Measurements from ENCODE around the gene MVD. TPM values are rescaled to one million over a fixed set of nuclear protein-coding genes. Genes with fewer than 3 reads are reported as not detected.

The MVD gene
- total and polyA plus RNA-seq, 10 of the 15 experiments (the other 5 are each of a cell fraction or from before 2014, with no cell fraction given), result 5.0 to 147 (median 65.0) TPM

DNA sequence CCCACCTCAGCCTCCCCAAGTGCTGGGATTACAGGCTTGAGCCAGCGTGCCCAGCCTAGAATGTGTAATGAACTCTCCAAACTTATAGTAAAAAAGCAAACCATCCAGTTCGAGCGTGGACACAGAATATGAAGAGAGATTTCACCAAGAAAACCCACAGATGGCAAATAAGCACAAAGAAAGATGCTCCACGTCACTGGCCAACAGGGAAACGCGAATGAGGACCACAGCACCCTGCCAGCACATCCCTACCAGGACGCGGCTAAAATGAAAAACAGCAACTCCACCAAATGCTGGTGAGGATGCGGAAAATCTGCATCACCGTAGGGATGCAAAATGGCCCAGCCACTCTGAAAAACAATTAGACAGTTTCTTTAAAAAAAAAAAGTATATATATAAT lies 1.4 kb downstream of the MVD start:
- in situ Hi-C loops (cut with MboI), result no loop called here

More for the DNA sequence above, 1.4 kb downstream of the MVD start:
- Histone ChIP-seq H2AFZ (ENCODE audit: control insufficient read depth, low read depth, low read length) (no peak overlapping the region), H3K36me3 (ENCODE audit: control insufficient read depth in 2 of 2, insufficient read depth in 2 of 2, low read length in 1 of 2) (peaks cover 6 to 10% of the 10 kb centered on the region in 2 experiments; a peak in 3 of 4 replicates), H3K4me3 (peak overlapping the region; percentile 55; the same call in 1 of the 2 replicates), H3K79me2 (ENCODE audit: control insufficient read depth, insufficient read depth, low read length) (peaks cover 47% of the 10 kb centered on the region), H3K27ac (ENCODE audit: control insufficient read depth, insufficient read depth) (peak overlapping the region; percentile 28; the same call in 1 of the 2 replicates), H3K4me1 (ENCODE audit: control insufficient read depth, insufficient read depth, low read length) (peaks cover 6% of the 10 kb centered on the region; the same call in 1 of the 2 replicates), H3K9me3 (replicated peaks; ENCODE audit: control insufficient read depth, insufficient read depth, low read length) (no peaks in the 10 kb centered on the region), H3K9ac (ENCODE audit: control insufficient read depth, insufficient read depth, low read length) (peak overlapping the region; percentile 2; the same call in 1 of the 2 replicates), H4K20me1 (ENCODE audit: control insufficient read depth, insufficient read depth) (no peaks in the 10 kb centered on the region), H3K27me3 (replicated peaks in 1 of 2; ENCODE audit: control insufficient read depth in 2 of 2, insufficient read depth in 2 of 2, low read length in 1 of 2) (no peaks in the 10 kb centered on the region), H3K4me2 (ENCODE audit: control insufficient read depth, insufficient read depth) (peak overlapping the region; percentile 71)
- intact Hi-C loops (cut with micrococcal nuclease; ENCODE audit: unreplicated experiment), result no loop called here
- WGBS (ENCODE audit: insufficient coverage, insufficient replicate concordance, low lambda C conversion rate, missing lambda C conversion rate), result 78% methylated on average over 10 of the region's 10 CpGs
- CTCF ChIA-PET, result interaction anchor here (0.7 to 1.2 kb wide), 3 partner anchors 9 to 145 kb away, joined by 3 read pairs; no protein-coding TSS in a partner anchor
- DNase-seq (ENCODE audit: low read depth, low spot score) (no peak), ATAC-seq (no peak), FAIRE-seq (no peak)
- POLR2A ChIA-PET, result interaction anchor here (0.6 to 2.4 kb wide), 2 partner anchors 30 to 40 kb away, joined by 3 to 6 read pairs; no protein-coding TSS in a partner anchor
- BruUV-seq (replicated peaks), result no TSS peak
- RAD21 ChIA-PET (ENCODE audit: unreplicated experiment), result no interaction called here
- SMC1A ChIA-PET (ENCODE audit: uncharacterized antibody, unreplicated experiment), result interaction anchor here (0.9 kb wide), 1 partner anchor 25 kb away, joined by 4 read pairs; no protein-coding TSS in a partner anchor
- TF ChIP-seq, protein P1, sequence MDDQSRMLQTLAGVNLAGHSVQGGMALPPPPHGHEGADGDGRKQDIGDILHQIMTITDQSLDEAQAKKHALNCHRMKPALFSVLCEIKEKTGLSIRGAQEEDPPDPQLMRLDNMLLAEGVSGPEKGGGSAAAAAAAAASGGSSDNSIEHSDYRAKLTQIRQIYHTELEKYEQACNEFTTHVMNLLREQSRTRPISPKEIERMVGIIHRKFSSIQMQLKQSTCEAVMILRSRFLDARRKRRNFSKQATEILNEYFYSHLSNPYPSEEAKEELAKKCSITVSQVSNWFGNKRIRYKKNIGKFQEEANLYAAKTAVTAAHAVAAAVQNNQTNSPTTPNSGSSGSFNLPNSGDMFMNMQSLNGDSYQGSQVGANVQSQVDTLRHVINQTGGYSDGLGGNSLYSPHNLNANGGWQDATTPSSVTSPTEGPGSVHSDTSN (IDR thresholded peaks at IDR 0.05; ENCODE audit: insufficient replicate concordance, low read depth, low read length), result no peak
- no peak for TF ChIP-seq SIX5 (IDR thresholded peaks at IDR 0.05; ENCODE audit: low read depth, low read length, severe bottlenecking)
- TF ChIP-seq ASH2L (IDR thresholded peaks at IDR 0.05; ENCODE audit: borderline replicate concordance, low read depth), result no peak
- no peak for TF ChIP-seq MTA3 (IDR thresholded peaks at IDR 0.05; ENCODE audit: borderline replicate concordance, low read length)
- TF ChIP-seq GABPA (IDR thresholded peaks at IDR 0.05; ENCODE audit: low read depth), result no peak
- no peak for TF ChIP-seq SUZ12 (IDR thresholded peaks at IDR 0.05; ENCODE audit: unreplicated experiment)
- TF ChIP-seq, protein P2, sequence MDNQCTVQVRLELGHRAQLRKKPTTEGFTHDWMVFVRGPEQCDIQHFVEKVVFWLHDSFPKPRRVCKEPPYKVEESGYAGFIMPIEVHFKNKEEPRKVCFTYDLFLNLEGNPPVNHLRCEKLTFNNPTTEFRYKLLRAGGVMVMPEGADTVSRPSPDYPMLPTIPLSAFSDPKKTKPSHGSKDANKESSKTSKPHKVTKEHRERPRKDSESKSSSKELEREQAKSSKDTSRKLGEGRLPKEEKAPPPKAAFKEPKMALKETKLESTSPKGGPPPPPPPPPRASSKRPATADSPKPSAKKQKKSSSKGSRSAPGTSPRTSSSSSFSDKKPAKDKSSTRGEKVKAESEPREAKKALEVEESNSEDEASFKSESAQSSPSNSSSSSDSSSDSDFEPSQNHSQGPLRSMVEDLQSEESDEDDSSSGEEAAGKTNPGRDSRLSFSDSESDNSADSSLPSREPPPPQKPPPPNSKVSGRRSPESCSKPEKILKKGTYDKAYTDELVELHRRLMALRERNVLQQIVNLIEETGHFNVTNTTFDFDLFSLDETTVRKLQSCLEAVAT (IDR thresholded peaks at IDR 0.05), result peak; percentile 48; the same call in 1 of the 2 replicates
- TF ChIP-seq POLR2A (IDR thresholded peaks at IDR 0.05; ENCODE audit: low read depth, low read length), result no peak

All from GM12878 (cell line).